ENCODE results near the gene GSE1. TPM values are rescaled to one million over a fixed set of nuclear protein-coding genes. Genes with fewer than 3 reads are reported as not detected.

The GSE1 gene
- total and polyA plus RNA-seq, 9 of the 15 experiments (the other 6 are each of a cell fraction or from before 2014, with no cell fraction given) = 12.2 to 244 (median 57.9) TPM

GRCh38 chr16:85570735-85571562 is 42.2 kb upstream of the GSE1 start (continued):
- TF ChIP-seq ZMIZ1 (IDR thresholded peaks at IDR 0.05; ENCODE audit: low read depth in 2 of 2, low read length in 2 of 2) (no peak), OTX1 (CRISPR knock-in tag; IDR thresholded peaks at IDR 0.05) (no peak), PHF8 (IDR thresholded peaks at IDR 0.05; ENCODE audit: borderline replicate concordance, low read length) (no peak), NCOA6 (IDR thresholded peaks at IDR 0.05) (no peak), NKRF (IDR thresholded peaks at IDR 0.05; ENCODE audit: borderline replicate concordance) (0 out of 2 replicates have a peak, but pooled peaks have one; percentile 27), ZNF318 (IDR thresholded peaks at IDR 0.05; ENCODE audit: borderline replicate concordance in 1 of 2, low read depth in 1 of 2) (no peak), TEAD1 (CRISPR knock-in tag; IDR thresholded peaks at IDR 0.05) (peak in 1 of 2 experiments; percentile 6; a peak in 1 of 4 replicates), PTTG1 (tag; IDR thresholded peaks at IDR 0.05; ENCODE audit: low read depth) (no peak), ZBTB8A (IDR thresholded peaks at IDR 0.05; ENCODE audit: partially characterized antibody) (no peak), SMAD1 (IDR thresholded peaks at IDR 0.05; ENCODE audit: low read depth, low read length, partially characterized antibody) (peak; percentile 22), NR3C1 (CRISPR knock-in tag; IDR thresholded peaks at IDR 0.05) (no peak), CXXC5 (CRISPR knock-in tag; IDR thresholded peaks at IDR 0.05) (peak; percentile 56; the same call in 1 of the 2 replicates)
